ENCODE data around the gene TMEM42.
"Not testable (repeated sequence)": the region's sequence is repeated elsewhere in the genome, so short reads cannot be mapped to it uniquely, and the experiment has no call there.

- not testable (repeated sequence) for TF ChIP-seq POLR2A, POLR2AphosphoS5 (IDR thresholded peaks at IDR 0.05; ENCODE audit: low read depth, low read length)
These were observed 5.0 kb upstream of the TMEM42 start for GRCh38 chr3:44856663-44857062.
